ENCODE results near the gene FUCA2. TPM values are rescaled to one million over a fixed set of nuclear protein-coding genes. Genes with fewer than 3 reads are reported as not detected.

The FUCA2 gene
- total and polyA plus RNA-seq, 10 donors: 12.5 to 59.3 (median 34.6) TPM

DNA sequence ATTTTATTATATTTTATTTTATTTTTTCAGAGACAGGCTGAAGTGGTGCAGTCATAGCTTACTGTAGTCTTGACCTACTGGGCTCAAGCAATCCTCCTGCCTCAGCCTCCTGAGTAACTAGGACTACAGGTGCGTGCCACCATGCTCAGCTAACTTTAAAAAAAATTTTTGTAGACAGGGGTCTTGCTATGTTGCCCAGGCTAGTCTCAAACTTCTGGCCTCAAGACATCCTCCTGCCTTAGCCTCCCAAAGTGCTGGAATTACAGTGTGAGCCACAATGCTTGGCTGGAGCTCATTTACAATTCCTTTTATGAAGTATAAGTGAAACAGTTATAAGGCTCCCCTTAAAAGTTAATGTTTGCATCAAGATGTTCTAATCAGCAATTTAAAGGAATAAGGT lies 14.5 kb downstream of the FUCA2 start:
- WGBS, 5 donors: 94 to 100% (median 97%) methylated on average over 1 of the region's 1 CpG

DNA sequence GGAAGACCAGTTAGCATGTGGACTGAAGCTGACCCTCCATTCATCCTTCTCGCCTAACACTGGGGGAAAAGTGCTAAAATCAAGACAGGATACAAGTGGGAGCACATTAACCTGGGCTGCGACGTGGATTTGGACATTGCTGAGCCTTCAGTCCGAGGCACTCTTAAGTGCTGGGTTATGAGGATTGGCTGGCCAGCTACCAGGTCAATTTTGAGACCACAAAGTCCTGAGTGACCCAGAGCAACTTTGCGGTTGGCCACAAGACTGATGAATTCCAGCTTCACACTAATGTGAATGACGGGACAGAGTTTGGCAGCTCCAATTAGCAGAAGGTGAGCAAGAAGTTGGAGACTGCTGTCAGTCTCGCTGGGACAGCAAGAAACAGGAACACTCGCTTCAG lies 20.7 kb downstream of the FUCA2 start:
- 95 to 96% (median 95%) methylated on average over 8 of the region's 8 CpGs for WGBS, 5 donors
- Histone ChIP-seq H3K27ac (no peak overlapping the region), H3K9me3 (no peaks in the 10 kb centered on the region), H3K4me1 (no peaks in the 10 kb centered on the region), H3K36me3 (peaks cover 0 to 37% (median 11%) of the 10 kb centered on the region in 6 donors), H3K27me3 (replicated peaks in 1 of 7) (no peaks in the 10 kb centered on the region), H3K4me3 (no peak overlapping the region)
- no peak for TF ChIP-seq POLR2AphosphoS5 (IDR thresholded peaks at IDR 0.05)
- no peak for DNase-seq
- intact Hi-C loops (cut with DNase I; ENCODE audit: low total_unique reads): no loop called here

More for the DNA sequence above, 14.5 kb downstream of the FUCA2 start:
- intact Hi-C loops (cut with DNase I; ENCODE audit: low total_unique reads): no loop called here
- no peak for DNase-seq
- no peak overlapping the region for H3K27ac ChIP-seq
- peaks cover 0 to 95% (median 34%) of the 10 kb centered on the region in 6 donors for H3K36me3 ChIP-seq
- H3K4me3 ChIP-seq: no peak overlapping the region
- H3K4me1 ChIP-seq: no peaks in the 10 kb centered on the region
- no peaks in the 10 kb centered on the region for H3K27me3 ChIP-seq (replicated peaks in 1 of 7)
- TF ChIP-seq, protein P1, sequence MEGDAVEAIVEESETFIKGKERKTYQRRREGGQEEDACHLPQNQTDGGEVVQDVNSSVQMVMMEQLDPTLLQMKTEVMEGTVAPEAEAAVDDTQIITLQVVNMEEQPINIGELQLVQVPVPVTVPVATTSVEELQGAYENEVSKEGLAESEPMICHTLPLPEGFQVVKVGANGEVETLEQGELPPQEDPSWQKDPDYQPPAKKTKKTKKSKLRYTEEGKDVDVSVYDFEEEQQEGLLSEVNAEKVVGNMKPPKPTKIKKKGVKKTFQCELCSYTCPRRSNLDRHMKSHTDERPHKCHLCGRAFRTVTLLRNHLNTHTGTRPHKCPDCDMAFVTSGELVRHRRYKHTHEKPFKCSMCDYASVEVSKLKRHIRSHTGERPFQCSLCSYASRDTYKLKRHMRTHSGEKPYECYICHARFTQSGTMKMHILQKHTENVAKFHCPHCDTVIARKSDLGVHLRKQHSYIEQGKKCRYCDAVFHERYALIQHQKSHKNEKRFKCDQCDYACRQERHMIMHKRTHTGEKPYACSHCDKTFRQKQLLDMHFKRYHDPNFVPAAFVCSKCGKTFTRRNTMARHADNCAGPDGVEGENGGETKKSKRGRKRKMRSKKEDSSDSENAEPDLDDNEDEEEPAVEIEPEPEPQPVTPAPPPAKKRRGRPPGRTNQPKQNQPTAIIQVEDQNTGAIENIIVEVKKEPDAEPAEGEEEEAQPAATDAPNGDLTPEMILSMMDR (IDR thresholded peaks at IDR 0.05 in 8 of 11, conservative IDR thresholded peaks at IDR 0.05 in 3 of 11): no peak
- no peak for TF ChIP-seq POLR2AphosphoS5 (IDR thresholded peaks at IDR 0.05)
- TF ChIP-seq POLR2A (IDR thresholded peaks at IDR 0.05): no peak
- no peaks in the 10 kb centered on the region for H3K9me3 ChIP-seq

DNA sequence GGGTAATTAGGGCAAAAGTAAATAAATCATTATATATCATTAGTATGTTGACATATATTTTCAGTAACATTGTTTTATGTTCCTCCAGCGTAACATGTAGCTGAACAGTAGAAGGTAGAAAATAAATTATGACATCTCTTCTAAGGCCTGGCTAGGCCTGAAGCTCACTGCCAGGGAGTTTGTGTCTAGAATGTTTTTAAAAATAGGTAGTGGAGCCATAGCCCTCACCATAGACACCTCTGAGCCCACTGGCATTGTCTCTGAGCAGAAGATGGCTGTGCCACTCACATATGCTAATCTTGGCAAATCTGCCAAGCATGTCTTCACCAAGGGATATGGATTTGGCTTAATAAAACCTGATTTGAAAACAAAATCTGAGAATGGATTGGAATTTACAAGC lies 21.3 kb downstream of the FUCA2 start:
- no peak overlapping the region for H3K27ac ChIP-seq
- intact Hi-C loops (cut with DNase I; ENCODE audit: low total_unique reads): no loop called here
- peaks cover 0 to 37% (median 6%) of the 10 kb centered on the region in 6 donors for H3K36me3 ChIP-seq
- H3K27me3 ChIP-seq (replicated peaks in 1 of 7): no peaks in the 10 kb centered on the region
- no peak for DNase-seq
- WGBS, 5 donors: 95 to 100% (median 97%) methylated on average over 1 of the region's 1 CpG
- no peaks in the 10 kb centered on the region for H3K9me3 ChIP-seq
- H3K4me3 ChIP-seq: no peak overlapping the region
- TF ChIP-seq, protein P1 (IDR thresholded peaks at IDR 0.05 in 8 of 11, conservative IDR thresholded peaks at IDR 0.05 in 3 of 11): no peak
- no peak for TF ChIP-seq POLR2A (IDR thresholded peaks at IDR 0.05)
- no peak for TF ChIP-seq POLR2AphosphoS5 (IDR thresholded peaks at IDR 0.05)
- no peaks in the 10 kb centered on the region for H3K4me1 ChIP-seq

DNA sequence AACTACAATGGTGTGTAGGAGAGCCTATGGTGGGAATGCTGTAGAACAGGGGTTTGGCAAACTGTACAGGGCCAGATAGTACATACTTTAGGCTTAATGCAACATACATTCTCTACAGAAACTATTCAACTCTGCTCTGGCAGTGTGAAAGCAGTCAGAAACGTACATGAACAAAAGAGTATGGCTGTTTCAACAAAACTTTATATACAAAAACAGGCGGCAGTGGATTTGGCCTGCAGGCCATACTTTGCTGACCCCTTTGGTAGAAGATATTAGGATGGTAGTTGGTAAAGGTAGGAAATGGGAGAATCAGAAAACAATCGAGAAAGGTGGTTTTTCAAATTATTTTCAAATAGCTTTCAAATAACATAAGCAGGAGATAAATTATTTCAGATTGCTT lies 24.8 kb downstream of the FUCA2 start:
- 94 to 97% (median 95%) methylated on average over 3 of the region's 3 CpGs for WGBS, 5 donors
- no peaks in the 10 kb centered on the region for H3K27me3 ChIP-seq (replicated peaks in 1 of 7)
- H3K36me3 ChIP-seq: peaks cover 0 to 13% (median 2%) of the 10 kb centered on the region in 6 donors
- H3K9me3 ChIP-seq: no peaks in the 10 kb centered on the region
- H3K27ac ChIP-seq: no peak overlapping the region
- no peak for DNase-seq
- intact Hi-C loops (cut with DNase I; ENCODE audit: low total_unique reads): no loop called here
- H3K4me3 ChIP-seq: no peak overlapping the region
- H3K4me1 ChIP-seq: no peaks in the 10 kb centered on the region
- no peak for TF ChIP-seq POLR2A (IDR thresholded peaks at IDR 0.05)
- TF ChIP-seq POLR2AphosphoS5 (IDR thresholded peaks at IDR 0.05): no peak
- TF ChIP-seq, protein P1 (IDR thresholded peaks at IDR 0.05 in 8 of 11, conservative IDR thresholded peaks at IDR 0.05 in 3 of 11): no peak

DNA sequence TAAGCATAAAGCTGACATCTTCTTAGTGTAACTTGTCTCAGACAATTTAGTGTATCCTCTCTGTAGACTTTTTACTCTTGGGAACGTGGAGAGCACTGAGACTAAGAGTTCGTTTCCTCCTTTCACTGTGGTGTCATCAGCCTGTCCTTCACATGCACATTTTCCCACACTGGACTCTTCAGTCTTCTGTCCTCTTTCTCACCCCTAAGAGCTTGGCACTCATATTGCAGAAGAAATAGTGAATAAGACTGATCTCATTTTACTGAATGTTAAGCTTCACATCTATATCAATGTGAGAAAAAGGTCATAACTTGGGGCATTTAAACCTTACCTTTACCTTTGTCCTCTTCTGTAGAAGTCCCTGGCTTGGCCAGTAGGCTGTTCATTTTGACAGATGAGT lies 25.6 kb downstream of the FUCA2 start:
- DNase-seq: no peak
- no peaks in the 10 kb centered on the region for H3K27me3 ChIP-seq (replicated peaks in 1 of 7)
- intact Hi-C loops (cut with DNase I; ENCODE audit: low total_unique reads): no loop called here
- no peak overlapping the region for H3K27ac ChIP-seq
- no peaks in the 10 kb centered on the region for H3K4me1 ChIP-seq
- peaks cover 0 to 21% (median 2%) of the 10 kb centered on the region in 6 donors for H3K36me3 ChIP-seq
- H3K4me3 ChIP-seq: no peak overlapping the region
- TF ChIP-seq, protein P1 (IDR thresholded peaks at IDR 0.05 in 8 of 11, conservative IDR thresholded peaks at IDR 0.05 in 3 of 11): no peak
- TF ChIP-seq POLR2A (IDR thresholded peaks at IDR 0.05) (no peak), POLR2AphosphoS5 (IDR thresholded peaks at IDR 0.05) (no peak)
- 81 to 91% (median 90%) methylated on average over 2 of the region's 2 CpGs for WGBS, 5 donors
- no peaks in the 10 kb centered on the region for H3K9me3 ChIP-seq
